ENCODE results near the gene TRIOBP.

Gene TRIOBP

GRCh38 chr22:37663521-37664140, 33.2 kb upstream of the TRIOBP start:
- Histone ChIP-seq H3K27ac (ENCODE audit: low read depth, low read length) (no peak overlapping the region), H3K23ac (ENCODE audit: low read length) (no peak overlapping the region), H3K4me3 (ENCODE audit: low read depth, low read length) (no peak overlapping the region), H3K79me1 (ENCODE audit: low read length) (no peaks in the 10 kb centered on the region), H4K91ac (ENCODE audit: low read depth, low read length) (no peak overlapping the region), H4K8ac (ENCODE audit: low read depth, low read length) (no peak overlapping the region), H3K4ac (ENCODE audit: low read depth, low read length) (no peak overlapping the region), H2AK5ac (ENCODE audit: low read length) (no peak overlapping the region), H2BK12ac (ENCODE audit: low read length) (no peak overlapping the region), H3K14ac (ENCODE audit: low read length) (no peak overlapping the region), H3K27me3 (ENCODE audit: insufficient read depth, low read length) (no peaks in the 10 kb centered on the region), H2BK5ac (ENCODE audit: low read depth, low read length, poor library complexity) (no peak overlapping the region), H4K12ac (ENCODE audit: low read depth, low read length) (no peak overlapping the region), H3K4me2 (ENCODE audit: low read length) (no peak overlapping the region), H3K18ac (ENCODE audit: low read length) (no peak overlapping the region), H3K4me1 (ENCODE audit: control insufficient read depth in 1 of 2, insufficient read depth in 2 of 2, low read length in 2 of 2) (peaks cover 12 to 18% of the 10 kb centered on the region in 2 experiments), H2BK120ac (ENCODE audit: insufficient read depth, low read length, poor library complexity) (no peak overlapping the region), H3K9me3 (ENCODE audit: insufficient read depth, low read depth, low read length) (peaks cover 4% of the 10 kb centered on the region), H3K79me2 (ENCODE audit: control insufficient read depth, insufficient read depth, low read length, poor library complexity) (peaks cover 3% of the 10 kb centered on the region), H3K9ac (ENCODE audit: low read length) (no peak overlapping the region), H2AFZ (ENCODE audit: insufficient read depth, low read length, poor library complexity) (no peak overlapping the region), H3K36me3 (ENCODE audit: control insufficient read depth in 1 of 2, insufficient read depth in 2 of 2, low read length in 2 of 2) (no peaks in the 10 kb centered on the region)
- peak; percentile 82 to 87 for DNase-seq
- no CpG with 5 or more reads among the region's 16 CpGs for WGBS (ENCODE audit: extremely low coverage, insufficient coverage, insufficient read length)

- H3K27ac ChIP-seq (ENCODE audit: low read depth, low read length): no peak overlapping the region
- H3K36me3 ChIP-seq (ENCODE audit: control insufficient read depth in 1 of 2, insufficient read depth in 2 of 2, low read length in 2 of 2): no peaks in the 10 kb centered on the region
- H3K14ac ChIP-seq (ENCODE audit: low read length): no peak overlapping the region
- H4K8ac ChIP-seq (ENCODE audit: low read depth, low read length): no peak overlapping the region
- DNase-seq: no peak
- WGBS (ENCODE audit: extremely low coverage, insufficient coverage, insufficient read length): no CpG with 5 or more reads among the region's 16 CpGs
- no peak overlapping the region for H3K4ac ChIP-seq (ENCODE audit: low read depth, low read length)
- no peak overlapping the region for H3K4me2 ChIP-seq (ENCODE audit: low read length)
- no peak overlapping the region for H3K23ac ChIP-seq (ENCODE audit: low read length)
- peaks cover 2% of the 10 kb centered on the region for H3K9me3 ChIP-seq (ENCODE audit: insufficient read depth, low read depth, low read length)
- no peaks in the 10 kb centered on the region for H3K27me3 ChIP-seq (ENCODE audit: insufficient read depth, low read length)
- H2BK5ac ChIP-seq (ENCODE audit: low read depth, low read length, poor library complexity): no peak overlapping the region
- no peaks in the 10 kb centered on the region for H3K79me2 ChIP-seq (ENCODE audit: control insufficient read depth, insufficient read depth, low read length, poor library complexity)
- H3K4me1 ChIP-seq (ENCODE audit: control insufficient read depth in 1 of 2, insufficient read depth in 2 of 2, low read length in 2 of 2): peaks cover 7 to 14% of the 10 kb centered on the region in 2 experiments
- no peak overlapping the region for H2AFZ ChIP-seq (ENCODE audit: insufficient read depth, low read length, poor library complexity)
- H3K79me1 ChIP-seq (ENCODE audit: low read length): no peaks in the 10 kb centered on the region
- no peak overlapping the region for H3K18ac ChIP-seq (ENCODE audit: low read length)
- no peak overlapping the region for H3K9ac ChIP-seq (ENCODE audit: low read length)
- no peak overlapping the region for H3K4me3 ChIP-seq (ENCODE audit: low read depth, low read length)
- no peak overlapping the region for H4K12ac ChIP-seq (ENCODE audit: low read depth, low read length)
- H2AK5ac ChIP-seq (ENCODE audit: low read length): no peak overlapping the region
- H2BK12ac ChIP-seq (ENCODE audit: low read length): no peak overlapping the region
- no peak overlapping the region for H4K91ac ChIP-seq (ENCODE audit: low read depth, low read length)
- no peak overlapping the region for H2BK120ac ChIP-seq (ENCODE audit: insufficient read depth, low read length, poor library complexity)
Observed at GRCh38 chr22:37664249-37665101, 32.4 kb upstream of the TRIOBP start.

GRCh38 chr22:37665487-37665886, 31.4 kb upstream of the TRIOBP start:
- Histone ChIP-seq H2AK5ac (ENCODE audit: low read length) (no peak overlapping the region), H3K4me1 (ENCODE audit: control insufficient read depth in 1 of 2, insufficient read depth in 2 of 2, low read length in 2 of 2) (peaks cover 5 to 12% of the 10 kb centered on the region in 2 experiments), H3K9ac (ENCODE audit: low read length) (no peak overlapping the region), H3K4me3 (ENCODE audit: low read depth, low read length) (no peak overlapping the region), H3K4me2 (ENCODE audit: low read length) (no peak overlapping the region), H3K23ac (ENCODE audit: low read length) (no peak overlapping the region), H4K8ac (ENCODE audit: low read depth, low read length) (no peak overlapping the region), H4K91ac (ENCODE audit: low read depth, low read length) (no peak overlapping the region), H3K4ac (ENCODE audit: low read depth, low read length) (no peak overlapping the region), H2BK12ac (ENCODE audit: low read length) (no peak overlapping the region), H3K27ac (ENCODE audit: low read depth, low read length) (no peak overlapping the region), H3K27me3 (ENCODE audit: insufficient read depth, low read length) (no peaks in the 10 kb centered on the region), H3K9me3 (ENCODE audit: insufficient read depth, low read depth, low read length) (peaks cover 2% of the 10 kb centered on the region), H3K79me2 (ENCODE audit: control insufficient read depth, insufficient read depth, low read length, poor library complexity) (no peaks in the 10 kb centered on the region), H2AFZ (ENCODE audit: insufficient read depth, low read length, poor library complexity) (no peak overlapping the region), H3K18ac (ENCODE audit: low read length) (no peak overlapping the region), H3K14ac (ENCODE audit: low read length) (no peak overlapping the region), H3K79me1 (ENCODE audit: low read length) (no peaks in the 10 kb centered on the region), H3K36me3 (ENCODE audit: control insufficient read depth in 1 of 2, insufficient read depth in 2 of 2, low read length in 2 of 2) (no peaks in the 10 kb centered on the region), H2BK5ac (ENCODE audit: low read depth, low read length, poor library complexity) (no peak overlapping the region), H4K12ac (ENCODE audit: low read depth, low read length) (no peak overlapping the region), H2BK120ac (ENCODE audit: insufficient read depth, low read length, poor library complexity) (no peak overlapping the region)
- DNase-seq: no peak
- WGBS (ENCODE audit: extremely low coverage, insufficient coverage, insufficient read length): no CpG with 5 or more reads among the region's 24 CpGs

- Histone ChIP-seq H3K79me2 (ENCODE audit: control insufficient read depth, insufficient read depth, low read length, poor library complexity) (no peaks in the 10 kb centered on the region), H3K27me3 (ENCODE audit: insufficient read depth, low read length) (no peaks in the 10 kb centered on the region), H4K91ac (ENCODE audit: low read depth, low read length) (no peak overlapping the region), H3K79me1 (ENCODE audit: low read length) (no peaks in the 10 kb centered on the region), H3K9me3 (ENCODE audit: insufficient read depth, low read depth, low read length) (peaks cover 2% of the 10 kb centered on the region), H2BK12ac (ENCODE audit: low read length) (no peak overlapping the region), H3K4me2 (ENCODE audit: low read length) (no peak overlapping the region), H3K4me3 (ENCODE audit: low read depth, low read length) (no peak overlapping the region), H3K4me1 (ENCODE audit: control insufficient read depth in 1 of 2, insufficient read depth in 2 of 2, low read length in 2 of 2) (peaks cover 2 to 6% of the 10 kb centered on the region in 2 experiments), H2BK120ac (ENCODE audit: insufficient read depth, low read length, poor library complexity) (no peak overlapping the region), H3K9ac (ENCODE audit: low read length) (no peak overlapping the region), H3K27ac (ENCODE audit: low read depth, low read length) (no peak overlapping the region), H2AK5ac (ENCODE audit: low read length) (no peak overlapping the region), H3K14ac (ENCODE audit: low read length) (no peak overlapping the region), H3K4ac (ENCODE audit: low read depth, low read length) (no peak overlapping the region), H3K18ac (ENCODE audit: low read length) (no peak overlapping the region), H2AFZ (ENCODE audit: insufficient read depth, low read length, poor library complexity) (no peak overlapping the region), H3K36me3 (ENCODE audit: control insufficient read depth in 1 of 2, insufficient read depth in 2 of 2, low read length in 2 of 2) (no peaks in the 10 kb centered on the region), H4K12ac (ENCODE audit: low read depth, low read length) (no peak overlapping the region), H3K23ac (ENCODE audit: low read length) (no peak overlapping the region), H2BK5ac (ENCODE audit: low read depth, low read length, poor library complexity) (no peak overlapping the region), H4K8ac (ENCODE audit: low read depth, low read length) (no peak overlapping the region)
- DNase-seq: peak in 1 of 2 donors; percentile 52
- WGBS (ENCODE audit: extremely low coverage, insufficient coverage, insufficient read length): no CpG with 5 or more reads among the region's 6 CpGs
Observed at GRCh38 chr22:37669586-37669985, 27.3 kb upstream of the TRIOBP start.
